ENCODE results near the gene GPR65.

DNA sequence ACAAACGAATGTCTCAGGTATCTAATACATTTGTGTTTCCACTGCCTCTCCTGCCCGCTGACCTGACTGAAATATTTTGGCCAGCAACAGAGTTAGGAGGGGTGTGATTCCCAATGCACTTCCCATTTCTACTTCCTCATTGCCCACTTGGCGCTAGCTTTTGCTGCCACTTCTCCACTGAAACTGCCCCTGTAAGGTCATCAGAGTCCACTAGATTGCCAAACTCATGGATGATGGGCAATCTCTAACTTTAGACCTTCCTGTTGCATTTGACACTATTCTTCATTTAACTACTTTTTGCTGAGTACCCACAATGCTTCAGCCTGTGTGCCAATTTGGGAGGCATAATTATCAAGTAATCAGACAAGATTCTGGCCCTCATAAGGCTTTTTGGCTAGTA is 40.8 kb downstream of the GPR65 start:
- TF ChIP-seq CTCF (IDR thresholded peaks at IDR 0.05) (no peak), POLR2A (IDR thresholded peaks at IDR 0.05) (peak; percentile 40)
